GM21825 (cell line): Measurements from ENCODE around the gene NHS.

Experiments used
- ATAC-seq: cut with Tn5 transposase; IDR thresholded peaks from one replicate; pipeline ENCODE4 v1.9.1; 2021; ENCODE audit warnings: mild to moderate bottlenecking, moderate library complexity; ENCODE audit not compliant: unreplicated experiment

NHS gene

GRCh38 chrX:17405225-17405969, 30.4 kb downstream of the NHS start:
- no peak for ATAC-seq

DNA sequence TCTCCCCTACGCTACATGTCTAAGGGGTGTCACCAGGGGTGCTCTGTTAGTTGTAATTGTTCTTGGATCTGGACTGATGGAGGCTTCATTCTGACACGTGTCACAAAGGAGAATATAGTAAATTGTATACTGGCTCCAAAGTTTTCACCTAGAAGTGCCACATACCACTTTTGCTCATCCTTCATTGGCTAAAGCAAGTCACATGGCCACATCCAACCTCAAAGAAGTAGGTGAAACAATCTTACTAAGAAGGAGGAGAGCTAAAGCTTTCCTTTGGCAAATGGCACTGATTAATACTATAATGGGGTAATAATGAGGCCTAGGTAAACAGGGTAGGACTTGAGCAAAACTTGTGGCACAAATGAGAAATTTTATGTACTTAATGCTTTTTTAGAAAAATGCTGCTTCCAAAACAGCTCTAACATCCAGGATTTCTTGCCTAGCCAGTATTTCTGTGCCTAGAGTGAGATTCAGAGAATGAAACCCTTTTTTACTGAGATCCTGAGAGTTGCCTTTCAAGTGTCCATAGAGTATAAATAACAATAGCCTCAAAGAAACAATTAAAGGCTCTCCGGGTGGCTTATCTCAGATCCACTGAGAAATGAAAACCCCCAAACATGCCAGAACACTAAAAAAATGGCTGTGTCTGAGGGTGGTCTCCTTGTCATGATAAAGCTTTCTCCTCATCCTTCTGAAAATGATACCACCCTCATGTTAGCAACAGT, 34.7 kb downstream of the NHS start:
- no peak for ATAC-seq

DNA sequence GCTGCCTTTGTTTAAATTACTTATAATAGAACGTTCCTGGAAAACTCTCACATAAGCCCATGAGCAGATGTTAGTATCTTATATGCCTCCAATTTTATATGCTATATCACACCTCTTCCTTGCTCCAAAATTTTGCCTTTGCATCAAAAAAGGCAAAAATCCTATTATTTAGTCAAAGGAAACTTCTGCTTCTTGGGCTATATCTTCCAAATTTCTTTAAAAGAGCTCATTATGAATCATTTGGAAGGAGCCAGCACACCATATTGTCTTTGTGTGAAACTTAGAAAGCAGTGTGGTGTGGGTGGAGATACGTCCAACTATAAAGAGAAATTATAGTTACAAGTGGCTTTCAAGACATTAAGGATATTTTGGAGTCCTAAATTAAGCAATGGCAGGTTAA, 35.7 kb downstream of the NHS start:
- no peak for ATAC-seq

- ATAC-seq, result no peak
Observed at GRCh38 chrX:17411205-17411604, 36.2 kb downstream of the NHS start.

DNA sequence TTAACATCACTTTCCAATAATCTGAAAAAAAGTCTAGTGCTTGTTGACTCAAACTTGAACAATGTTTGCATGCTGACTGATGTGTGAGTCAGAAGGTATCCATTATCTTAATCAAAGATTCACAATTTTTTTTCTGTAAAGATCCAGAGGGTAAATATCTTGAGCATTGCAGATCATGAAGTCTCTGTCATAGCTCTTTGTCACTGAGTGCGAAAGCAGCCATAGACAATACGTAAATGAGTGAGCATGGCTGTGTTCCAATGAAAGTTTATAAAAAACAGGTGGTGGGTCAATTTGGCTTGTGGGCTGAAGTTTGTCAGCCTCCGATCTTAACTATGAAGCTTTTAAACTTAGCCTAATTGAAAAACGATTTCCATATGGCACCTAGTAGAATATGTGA, 37.7 kb downstream of the NHS start:
- ATAC-seq, result no peak

GRCh38 chrX:17413228-17413627, 38.2 kb downstream of the NHS start:
- ATAC-seq, result no peak

DNA sequence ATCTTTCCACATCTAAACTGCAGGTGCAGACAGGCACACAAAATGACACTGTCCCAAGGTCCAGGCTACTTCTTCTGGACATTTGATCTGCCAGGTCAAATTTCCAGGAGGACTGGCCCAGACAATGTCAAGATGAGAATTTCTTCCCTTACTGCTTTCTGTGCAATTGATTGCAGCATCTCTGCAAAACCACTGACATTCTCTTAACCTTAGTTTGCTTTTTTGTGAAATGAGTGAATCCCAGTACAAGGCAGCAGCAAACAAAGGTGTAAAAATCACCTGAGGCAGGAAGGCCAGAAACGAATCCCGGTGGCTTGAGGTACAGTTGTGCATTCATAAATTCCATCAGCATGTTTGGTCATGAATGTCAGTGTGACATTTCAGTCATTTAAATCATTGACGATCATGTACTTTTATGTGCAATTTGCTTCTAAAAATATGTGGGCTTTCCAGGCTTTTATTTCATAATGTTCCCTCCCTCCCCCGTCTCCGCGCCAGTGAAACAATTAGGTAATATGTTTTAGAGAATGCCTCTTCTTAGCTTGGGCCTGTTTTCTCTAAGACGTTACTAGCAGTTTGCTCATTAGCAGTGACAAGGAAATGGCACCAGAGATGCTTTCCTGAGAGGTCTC, 39.1 kb downstream of the NHS start:
- no peak for ATAC-seq

DNA sequence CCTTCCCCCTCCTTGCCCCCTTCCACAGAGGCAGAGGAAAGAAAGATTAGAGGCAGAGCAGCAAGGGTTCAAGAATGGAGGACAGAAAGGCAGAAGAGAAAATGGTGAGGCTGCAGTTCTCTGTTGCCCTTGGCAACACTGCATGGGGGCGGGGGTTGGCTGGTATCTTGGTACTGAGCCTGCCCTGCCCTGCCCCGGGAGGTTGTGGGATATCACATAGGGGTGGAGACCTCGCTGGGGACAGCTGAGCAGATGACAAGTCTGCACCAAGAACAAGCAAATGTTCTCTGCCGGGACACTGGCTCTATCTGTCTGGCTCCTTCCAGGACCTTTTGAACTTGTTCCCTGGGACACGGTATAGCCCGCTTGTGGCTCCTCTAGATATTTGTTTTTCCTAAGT, 39.8 kb downstream of the NHS start:
- ATAC-seq, result no peak

DNA sequence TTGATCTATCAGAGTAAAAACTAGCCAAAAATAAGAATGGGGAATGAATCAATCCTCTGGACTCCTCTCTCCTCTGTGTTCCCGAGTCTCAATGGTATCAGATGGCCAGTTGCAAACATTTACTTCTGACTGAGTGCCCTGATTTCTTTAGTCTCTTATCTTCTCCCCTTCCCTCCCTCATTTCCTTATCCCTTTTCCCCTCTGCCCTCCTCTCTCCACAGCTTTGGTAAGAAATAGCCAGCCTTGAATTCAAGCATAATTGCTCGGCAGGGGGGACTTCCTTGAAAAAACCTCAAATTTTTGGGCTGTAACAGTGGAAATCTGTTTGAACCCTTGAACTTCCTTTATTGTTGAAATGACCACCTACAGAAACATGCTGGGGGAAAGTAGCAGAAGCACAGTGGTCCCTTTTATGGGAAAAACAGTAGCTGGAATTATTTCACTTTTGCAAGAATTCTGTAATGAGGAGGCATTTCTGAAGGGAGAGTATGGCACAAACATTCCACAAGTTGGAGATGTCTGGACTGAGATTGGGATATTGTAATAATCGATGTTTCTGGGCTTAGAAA, 40.3 kb downstream of the NHS start:
- ATAC-seq, result no peak

GRCh38 chrX:17417372-17417771, 42.4 kb downstream of the NHS start:
- no peak for ATAC-seq

DNA sequence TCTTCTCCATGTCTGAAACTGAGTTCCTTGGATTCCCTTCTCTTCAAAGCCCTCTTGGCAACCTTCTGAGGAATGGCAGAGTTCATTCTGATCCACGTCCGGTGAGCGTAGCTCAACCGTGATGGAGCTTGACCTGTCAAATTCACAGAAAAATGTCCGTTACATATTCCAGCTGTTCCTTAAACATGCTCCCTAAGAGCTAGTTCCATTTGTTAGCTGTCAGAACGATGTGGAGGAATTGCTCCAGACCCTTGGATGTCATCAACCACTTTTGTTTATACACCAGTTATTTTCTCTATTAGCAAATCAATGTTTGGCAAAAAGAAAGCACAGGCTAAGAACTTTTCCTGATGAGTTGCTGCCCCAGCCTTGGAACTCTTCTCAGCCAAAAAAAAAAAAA, 50.1 kb downstream of the NHS start:
- ATAC-seq, result no peak

- no peak for ATAC-seq
Observed at GRCh38 chrX:17425551-17425950, 50.6 kb downstream of the NHS start.

- ATAC-seq, result no peak
Observed at GRCh38 chrX:17431171-17431570, 56.2 kb downstream of the NHS start.

GRCh38 chrX:17432158-17432557, 57.2 kb downstream of the NHS start:
- no peak for ATAC-seq

- ATAC-seq, result no peak
Observed at GRCh38 chrX:17433965-17434364, 59.0 kb downstream of the NHS start.

GRCh38 chrX:17435476-17435875, 60.5 kb downstream of the NHS start:
- no peak for ATAC-seq

DNA sequence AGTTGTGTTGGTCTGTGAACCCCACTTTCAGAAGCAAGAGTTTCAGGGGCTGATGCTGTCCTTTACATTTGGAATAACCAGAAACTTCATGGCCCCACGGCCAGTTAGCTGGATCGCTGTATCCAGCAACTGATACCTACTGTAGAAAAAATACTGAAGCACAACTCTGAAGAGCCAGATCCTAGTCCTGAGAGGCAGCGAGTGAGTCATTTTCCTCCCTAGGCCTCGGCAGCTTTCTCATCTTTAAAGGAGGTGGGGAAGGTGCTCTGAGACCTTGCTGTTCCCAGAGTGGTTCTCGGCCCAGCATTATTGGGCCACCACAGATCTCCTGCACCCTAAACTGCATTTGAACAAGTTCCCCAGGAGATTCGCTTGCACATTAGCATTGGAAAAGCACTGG, 63.2 kb downstream of the NHS start:
- ATAC-seq, result no peak

GRCh38 chrX:17440258-17440657, 65.3 kb downstream of the NHS start:
- ATAC-seq, result no peak

DNA sequence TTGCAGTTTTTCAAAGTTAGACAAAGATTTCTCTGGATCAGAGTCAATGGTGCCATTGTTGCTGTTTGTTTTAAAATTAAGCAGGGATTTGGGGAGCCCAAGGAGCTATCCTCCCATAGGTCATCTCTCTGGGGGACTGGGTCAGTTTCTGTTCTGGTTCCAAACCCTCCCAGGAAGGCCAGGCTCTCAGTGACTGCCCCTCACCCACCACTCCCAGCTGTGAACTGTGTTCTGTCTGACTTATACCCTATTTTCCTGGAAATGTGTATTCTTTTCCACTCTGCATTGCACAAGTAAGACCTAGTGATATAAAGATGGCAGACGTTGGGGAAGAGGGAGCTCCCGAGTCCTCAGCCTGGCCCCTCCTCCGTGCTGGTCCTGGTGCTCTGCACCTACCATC, 65.8 kb downstream of the NHS start:
- ATAC-seq, result no peak

GRCh38 chrX:17441965-17442364, 67.0 kb downstream of the NHS start:
- no peak for ATAC-seq

DNA sequence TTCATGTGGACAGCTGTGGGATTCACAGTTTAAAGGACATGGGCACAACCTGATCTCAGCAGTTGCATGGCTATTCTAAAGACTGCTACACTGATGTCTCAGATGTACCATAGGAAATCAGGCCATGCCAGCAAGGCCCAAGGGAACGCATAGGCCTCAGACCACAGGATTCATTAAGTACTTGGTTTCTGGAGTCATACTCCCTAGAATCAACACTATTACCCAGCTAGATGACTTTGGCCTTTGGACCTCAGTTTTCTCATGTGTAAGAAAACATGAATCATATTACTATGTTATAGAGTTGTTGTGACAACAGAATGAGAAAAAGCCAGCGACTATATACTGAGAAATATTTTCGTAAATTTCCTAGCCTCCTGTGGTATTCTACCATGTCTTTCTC, 67.9 kb downstream of the NHS start:
- ATAC-seq, result no peak

- no peak for ATAC-seq
Observed at GRCh38 chrX:17443556-17443955, 68.6 kb downstream of the NHS start.
